ENCODE data around the gene CEBPB. TPM values are rescaled to one million over a fixed set of nuclear protein-coding genes. Genes with fewer than 3 reads are reported as not detected.
"Not testable (repeated sequence)": the region's sequence is repeated elsewhere in the genome, so short reads cannot be mapped to it uniquely, and the experiment has no call there.

Gene CEBPB
- total RNA-seq, 6 experiments from 2014 or later, result 57.9 to 62.8 (median 59.8) TPM

GRCh38 chr20:50200482-50201104, 10.0 kb downstream of the CEBPB start:
- no peak for DNase-seq
- no peaks in the 10 kb centered on the region; the same call in 1 of the 2 replicates for H3K27me3 Mint-ChIP-seq (ENCODE audit: insufficient read depth)
- H3K27ac Mint-ChIP-seq, result no peak overlapping the region
- H3K4me3 Mint-ChIP-seq, result no peak overlapping the region; the same call in 1 of the 2 replicates
- peaks cover 28% of the 10 kb centered on the region for H3K36me3 Mint-ChIP-seq (ENCODE audit: low read depth)
- TF ChIP-seq CTCF (IDR thresholded peaks at IDR 0.05), result no peak
- H3K4me1 Mint-ChIP-seq (ENCODE audit: low read depth), result peaks cover 7% of the 10 kb centered on the region
- peaks cover 27% of the 10 kb centered on the region for H3K9me3 Mint-ChIP-seq

GRCh38 chr20:50201710-50202109, 11.1 kb downstream of the CEBPB start:
- DNase-seq; H3K4me3 Mint-ChIP-seq; H3K27ac Mint-ChIP-seq; H3K4me1 Mint-ChIP-seq (ENCODE audit: low read depth); H3K27me3 Mint-ChIP-seq (ENCODE audit: insufficient read depth): not testable (repeated sequence)
- peaks cover 27% of the 10 kb centered on the region for H3K9me3 Mint-ChIP-seq
- peaks cover 28% of the 10 kb centered on the region for H3K36me3 Mint-ChIP-seq (ENCODE audit: low read depth)

- Mint-ChIP-seq H3K4me1 (ENCODE audit: low read depth) (no peaks in the 10 kb centered on the region; the same call in 1 of the 2 replicates), H3K27me3 (ENCODE audit: insufficient read depth) (no peaks in the 10 kb centered on the region; the same call in none of the 2 replicates)
Measured at GRCh38 chr20:50202677-50203076, 12.0 kb downstream of the CEBPB start.

GRCh38 chr20:50203951-50204937, 13.6 kb downstream of the CEBPB start:
- H3K36me3 Mint-ChIP-seq (ENCODE audit: low read depth), result peaks cover 27% of the 10 kb centered on the region
- no peak overlapping the region for H3K27ac Mint-ChIP-seq
- no peak for DNase-seq
- H3K4me1 Mint-ChIP-seq (ENCODE audit: low read depth), result no peaks in the 10 kb centered on the region; the same call in 1 of the 2 replicates
- no peak overlapping the region for H3K4me3 Mint-ChIP-seq
- no peak for TF ChIP-seq CTCF (IDR thresholded peaks at IDR 0.05)
- H3K27me3 Mint-ChIP-seq (ENCODE audit: insufficient read depth), result no peaks in the 10 kb centered on the region; the same call in none of the 2 replicates
- H3K9me3 Mint-ChIP-seq, result peaks cover 25% of the 10 kb centered on the region

More at GRCh38 chr20:50202677-50203076, 12.0 kb downstream of the CEBPB start:
- H3K36me3 Mint-ChIP-seq (ENCODE audit: low read depth), result peaks cover 28% of the 10 kb centered on the region
- H3K4me3 Mint-ChIP-seq, result no peak overlapping the region
- H3K27ac Mint-ChIP-seq, result no peak overlapping the region
- no peak for TF ChIP-seq CTCF (IDR thresholded peaks at IDR 0.05)
- no peak for DNase-seq
- H3K9me3 Mint-ChIP-seq, result peaks cover 27% of the 10 kb centered on the region

- Mint-ChIP-seq H3K4me1 (ENCODE audit: low read depth) (no peaks in the 10 kb centered on the region; the same call in 1 of the 2 replicates), H3K9me3 (peaks cover 17% of the 10 kb centered on the region), H3K27ac (no peak overlapping the region), H3K36me3 (ENCODE audit: low read depth) (peaks cover 22% of the 10 kb centered on the region), H3K27me3 (ENCODE audit: insufficient read depth) (no peaks in the 10 kb centered on the region; the same call in none of the 2 replicates), H3K4me3 (no peak overlapping the region)
- no peak for DNase-seq
- TF ChIP-seq CTCF (IDR thresholded peaks at IDR 0.05), result no peak
Measured at GRCh38 chr20:50207026-50207425, 16.4 kb downstream of the CEBPB start.
